ENCODE measurements around the gene ITPK1.

- no peak for TF ChIP-seq CTCF (conservative IDR thresholded peaks at IDR 0.05)
- no peak for TF ChIP-seq ZFX (IDR thresholded peaks at IDR 0.05)
Observed at GRCh38 chr14:93084866-93085857, 30.6 kb downstream of the ITPK1 start.
